Measurements from ENCODE around the gene F12.

F12 gene

DNA sequence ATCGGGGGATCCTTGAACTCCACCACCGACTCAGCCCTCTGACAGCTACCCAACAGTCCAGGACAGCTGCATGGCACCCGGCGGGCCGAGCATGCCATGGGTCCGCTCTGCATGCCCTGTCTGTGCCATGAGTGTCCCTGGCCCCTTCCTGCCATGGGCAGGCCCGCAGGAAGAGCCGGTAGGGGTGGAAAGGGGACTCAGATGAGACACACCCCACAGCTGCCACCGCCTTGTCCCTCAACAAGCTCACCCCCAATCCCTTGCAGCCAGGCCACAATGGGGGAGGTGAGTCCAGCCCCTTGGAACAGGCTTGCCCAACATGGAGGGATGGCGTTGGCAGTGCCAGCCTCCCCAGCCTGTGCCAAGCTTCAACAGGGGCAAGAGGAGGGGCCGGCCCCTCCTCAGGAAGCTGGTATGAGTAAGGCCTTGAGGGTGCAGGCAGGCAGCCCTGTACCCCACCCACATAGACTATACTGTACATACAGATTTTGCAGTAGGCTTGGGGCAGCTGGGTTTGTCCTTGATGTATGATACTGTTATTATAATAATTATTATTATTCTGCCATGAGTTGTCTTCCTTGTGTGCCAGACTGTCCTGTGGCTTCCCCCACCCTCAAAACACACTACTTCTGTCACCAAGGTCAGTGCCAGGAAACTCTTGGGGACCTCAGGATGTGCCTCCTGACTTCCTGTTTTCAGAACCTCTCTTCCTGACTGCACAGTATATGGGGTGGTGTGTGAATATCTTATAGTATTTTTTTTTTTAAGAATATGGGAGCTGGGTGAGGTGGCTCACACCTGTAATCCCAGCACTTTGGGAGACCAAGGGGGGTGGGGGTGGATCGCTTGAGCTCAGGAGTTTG lies 37.1 kb downstream of the F12 start:
- no peak for FAIRE-seq
- no peak for DNase-seq (ENCODE audit: extremely low spot score, insufficient read length, low read depth)

- DNase-seq (ENCODE audit: extremely low spot score, insufficient read length, low read depth) (no peak), FAIRE-seq (no peak)
Observed at GRCh38 chr5:177371120-177372033, 38.0 kb downstream of the F12 start.

DNA sequence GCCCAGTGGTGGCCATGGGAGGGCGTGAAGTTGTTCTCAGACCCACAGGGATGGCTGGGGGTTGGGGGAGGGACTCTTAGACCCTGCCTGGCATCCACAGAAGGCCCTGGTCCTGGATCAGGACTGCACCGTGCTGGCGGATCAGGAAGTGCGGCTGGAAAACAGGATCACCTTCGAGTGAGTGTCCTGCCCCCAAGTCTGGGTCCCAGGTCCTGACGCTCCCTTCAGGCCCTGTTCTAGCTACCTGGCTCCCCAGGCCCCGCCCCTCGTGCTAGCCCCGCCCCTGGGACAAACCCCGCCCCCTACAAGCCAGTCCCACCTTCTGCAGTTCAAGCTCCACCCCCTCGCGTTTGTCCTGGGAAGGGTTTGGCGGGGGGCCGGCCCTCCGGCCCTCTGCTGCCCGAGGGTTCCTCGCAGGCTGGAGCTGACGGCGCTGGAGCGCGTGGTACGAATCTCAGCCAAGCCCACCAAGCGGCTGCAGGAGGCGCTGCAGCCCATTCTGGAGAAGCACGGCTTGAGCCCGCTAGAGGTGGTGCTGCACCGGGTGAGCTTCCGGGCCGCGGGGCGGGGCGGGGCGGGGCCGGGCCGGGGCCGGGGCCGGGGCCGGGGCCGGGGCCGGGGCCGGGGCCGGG lies 38.8 kb downstream of the F12 start:
- DNase-seq (ENCODE audit: extremely low spot score, insufficient read length, low read depth) (no peak), FAIRE-seq (peak; percentile 5)

DNA sequence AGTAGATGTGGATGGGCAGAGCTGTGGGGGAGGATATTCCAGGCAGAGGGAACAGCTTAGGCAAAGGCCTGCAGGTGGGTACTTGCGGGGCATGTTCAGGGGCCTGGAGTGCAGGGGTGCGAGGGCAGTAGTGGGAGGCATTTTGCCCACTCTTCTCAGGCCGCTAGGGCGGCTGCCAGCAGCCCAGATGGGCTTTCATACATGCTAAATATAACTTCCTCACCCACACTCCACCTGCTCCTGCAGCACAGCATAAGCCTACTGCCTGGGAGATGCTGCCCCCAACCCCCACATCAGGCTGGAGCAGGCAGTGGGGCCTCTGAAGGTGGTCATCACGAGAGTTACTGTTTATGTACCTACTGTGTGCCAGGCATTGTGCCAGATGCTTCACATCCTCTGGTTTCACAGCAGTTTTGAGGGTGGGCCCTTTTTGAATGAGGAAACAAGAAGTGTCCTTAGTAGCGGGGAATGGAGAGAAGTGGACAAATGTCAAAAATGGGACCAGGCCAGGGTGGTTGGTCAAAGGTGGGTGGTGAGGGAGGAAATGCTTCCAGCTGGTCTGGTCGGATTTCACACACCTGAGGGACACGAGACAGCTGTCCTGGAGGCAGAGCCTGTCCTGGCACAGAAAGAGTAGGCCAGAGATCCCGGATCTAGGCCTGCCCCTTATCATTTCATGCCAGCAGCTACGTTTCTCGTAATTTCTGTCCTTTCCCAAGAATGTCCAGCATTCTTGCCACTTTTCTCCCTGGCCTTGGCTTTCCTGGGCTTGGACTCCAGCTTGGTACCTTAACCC lies 39.5 kb downstream of the F12 start:
- FAIRE-seq = no peak
- no peak for DNase-seq (ENCODE audit: extremely low spot score, insufficient read length, low read depth)

DNA sequence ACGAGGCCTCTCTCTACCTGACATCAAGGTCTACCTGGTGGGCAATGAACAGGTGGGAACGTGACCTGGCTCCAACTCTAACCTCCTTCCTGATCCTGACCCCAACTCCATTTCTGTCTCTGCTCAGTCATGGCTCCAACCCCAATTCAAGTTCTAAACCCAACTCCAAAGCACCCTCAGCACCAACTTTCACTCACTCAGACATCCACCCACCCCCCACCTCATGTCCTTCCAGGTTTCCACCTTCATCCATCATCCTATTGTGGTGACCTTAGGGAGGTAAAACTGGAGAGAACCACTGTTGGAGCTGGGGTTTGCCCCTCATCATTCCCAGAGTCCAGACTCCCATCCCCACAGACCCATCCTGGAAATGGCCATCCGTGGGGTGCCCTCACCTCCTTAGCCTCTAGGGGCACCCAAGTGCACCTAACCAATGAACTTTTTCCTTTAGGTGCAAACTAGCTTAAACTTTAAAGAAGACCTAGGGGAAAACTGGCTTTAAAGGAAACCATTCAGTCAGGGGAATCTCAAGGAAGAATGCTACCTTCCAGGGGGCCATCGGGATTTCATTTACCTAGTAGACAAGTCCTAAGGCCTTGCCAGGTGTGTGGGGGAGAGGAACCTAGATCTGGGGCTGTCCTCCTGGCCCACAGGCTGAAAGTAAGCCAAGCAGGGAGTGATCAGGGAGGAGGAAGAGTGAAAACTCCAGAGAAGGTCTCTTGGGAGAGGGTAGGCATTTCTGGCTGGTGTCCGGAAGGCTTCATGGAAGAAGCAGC lies 40.3 kb downstream of the F12 start:
- DNase-seq (ENCODE audit: extremely low spot score, insufficient read length, low read depth) = no peak
- FAIRE-seq = peak; percentile 90

DNA sequence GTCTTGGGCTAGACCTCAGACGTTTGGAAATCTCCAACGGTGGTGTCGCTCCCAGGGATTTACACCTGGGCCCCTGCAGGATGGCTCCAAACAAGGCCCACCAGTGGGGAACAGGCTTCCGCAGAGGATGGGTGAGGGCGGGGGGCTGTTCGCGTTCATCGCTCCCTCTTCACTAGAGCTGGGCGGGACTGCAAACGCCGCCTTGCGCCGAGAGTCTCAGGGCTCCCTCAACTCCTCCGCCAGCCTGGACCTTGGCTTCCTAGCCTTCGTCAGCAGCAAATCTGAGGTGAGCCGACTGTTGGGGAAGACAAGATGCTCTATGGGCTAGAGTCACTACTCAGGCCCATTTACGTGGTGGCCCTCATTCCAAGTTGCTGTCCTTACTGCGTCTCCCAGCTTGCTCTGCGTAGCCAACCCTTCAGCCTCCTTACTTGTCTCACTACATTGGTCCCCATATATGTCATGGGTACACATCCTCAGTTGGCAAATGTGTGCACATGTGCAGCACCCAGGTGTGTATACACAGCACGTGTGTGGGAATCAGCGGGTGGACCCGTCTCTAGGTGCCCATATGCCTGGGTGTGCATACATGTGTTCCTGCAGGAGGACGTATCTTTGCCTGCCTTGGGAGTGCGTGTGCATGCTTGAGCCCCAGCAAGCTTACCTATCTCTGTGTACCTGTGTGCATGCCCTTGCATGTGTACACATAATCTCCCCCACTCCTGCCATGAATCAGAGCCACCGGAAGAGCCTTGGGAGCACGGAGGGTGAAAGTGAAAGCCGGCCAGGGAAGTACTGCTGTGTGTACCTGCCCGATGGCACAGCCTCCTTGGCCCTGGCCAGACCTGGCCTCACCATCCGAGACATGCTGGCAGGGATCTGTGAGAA lies 41.1 kb downstream of the F12 start:
- DNase-seq (ENCODE audit: extremely low spot score, insufficient read length, low read depth) = no peak
- no peak for FAIRE-seq

- FAIRE-seq = no peak
- no peak for DNase-seq (ENCODE audit: extremely low spot score, insufficient read length, low read depth)
Observed at GRCh38 chr5:177367323-177367848, 42.0 kb downstream of the F12 start.

DNA sequence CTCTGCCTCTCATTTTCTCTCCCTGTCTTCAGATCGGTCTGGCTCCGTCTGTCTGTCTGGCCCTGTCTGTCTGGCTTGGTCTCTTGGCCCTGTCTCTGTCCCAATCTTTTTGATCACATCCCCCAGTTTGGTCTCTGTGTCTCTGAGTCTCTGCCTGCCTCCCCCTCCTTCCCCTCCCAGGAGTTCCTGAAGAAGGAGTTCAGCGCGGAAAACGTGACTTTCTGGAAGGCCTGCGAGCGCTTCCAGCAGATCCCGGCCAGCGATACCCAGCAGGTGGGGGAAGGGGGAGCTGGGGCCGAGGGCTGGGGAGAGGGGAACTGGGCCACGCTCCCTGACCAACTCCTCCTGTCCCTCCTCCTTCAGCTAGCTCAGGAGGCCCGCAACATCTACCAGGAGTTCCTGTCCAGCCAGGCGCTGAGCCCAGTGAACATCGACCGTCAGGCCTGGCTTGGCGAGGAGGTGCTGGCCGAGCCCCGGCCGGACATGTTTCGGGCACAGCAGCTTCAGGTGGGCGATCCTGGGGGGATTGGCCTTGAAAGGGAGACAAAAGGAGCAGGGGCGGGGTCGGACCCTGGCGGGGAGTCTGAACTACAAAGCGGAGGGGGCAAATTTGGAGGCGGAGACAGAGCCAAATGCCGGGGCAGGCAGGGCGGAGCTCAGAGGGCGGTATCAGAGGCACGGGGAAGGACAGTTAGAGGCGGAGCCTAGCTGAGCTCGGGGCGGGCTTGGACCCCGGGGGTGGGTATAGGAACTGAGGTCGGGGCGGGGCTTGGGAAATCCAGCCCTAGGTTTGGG lies 42.6 kb downstream of the F12 start:
- FAIRE-seq (no peak), DNase-seq (ENCODE audit: extremely low spot score, insufficient read length, low read depth) (no peak)

GRCh38 chr5:177365845-177366527 lies 43.4 kb downstream of the F12 start:
- no peak for DNase-seq (ENCODE audit: extremely low spot score, insufficient read length, low read depth)
- FAIRE-seq = no peak

DNA sequence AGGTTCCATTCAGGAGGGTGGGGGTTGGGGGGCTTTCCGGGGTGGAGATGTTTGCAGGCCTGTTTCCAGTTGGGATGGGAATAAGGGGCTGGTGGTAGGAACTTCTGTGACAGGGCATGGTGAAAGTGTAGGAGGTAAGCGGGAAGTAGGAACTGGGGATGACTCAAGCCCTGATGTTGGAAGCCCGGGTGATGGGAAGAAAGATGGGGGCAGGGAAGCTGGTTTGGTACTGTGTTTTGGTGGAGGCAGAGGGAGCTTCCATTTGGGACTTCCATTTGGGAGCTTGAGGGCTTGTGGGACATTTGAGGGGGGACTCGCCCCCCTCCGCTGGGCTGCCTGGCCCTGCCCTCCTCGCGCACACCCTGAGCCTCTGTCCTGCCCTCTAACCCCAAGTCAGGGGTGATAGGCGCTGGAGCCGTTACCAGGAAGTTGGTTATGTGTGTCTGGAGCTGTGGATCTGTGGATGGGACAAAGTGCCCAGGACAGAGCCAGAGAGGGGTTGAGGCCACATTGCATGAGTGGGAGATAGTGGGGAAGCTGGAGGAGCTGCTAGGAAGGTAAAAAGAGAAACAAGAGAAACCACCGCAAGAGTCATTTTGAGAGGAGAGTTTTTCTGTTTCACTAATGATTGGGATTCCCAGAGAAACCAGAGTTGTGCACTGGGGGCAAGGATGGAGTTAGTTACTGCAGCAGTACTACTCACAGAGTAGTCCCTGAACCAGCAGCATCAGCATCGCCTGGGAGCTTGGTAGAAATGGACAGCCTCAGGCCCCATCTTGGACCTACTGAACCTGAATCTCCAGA lies 45.0 kb downstream of the F12 start:
- DNase-seq (ENCODE audit: extremely low spot score, insufficient read length, low read depth) (no peak), FAIRE-seq (peak; percentile 91)

DNA sequence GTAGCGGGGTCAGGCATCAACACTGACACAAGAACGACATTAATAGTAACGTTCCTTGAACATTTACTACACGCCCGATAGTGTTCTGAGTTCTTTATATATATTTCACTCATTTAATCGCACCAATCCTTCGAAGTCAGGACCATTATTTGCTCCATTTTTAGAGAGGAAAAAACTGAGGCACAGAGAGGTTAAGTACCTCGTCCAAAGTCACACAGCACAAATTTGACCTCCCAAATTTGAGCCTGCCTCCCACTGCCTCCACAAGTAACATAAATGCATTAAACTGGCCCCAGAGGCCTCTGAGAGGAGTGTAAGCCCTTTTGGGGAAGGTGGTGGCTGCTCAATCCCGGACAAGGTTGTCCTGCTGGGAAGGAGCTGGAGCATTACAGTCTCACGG lies 45.8 kb downstream of the F12 start:
- DNase-seq (ENCODE audit: extremely low spot score, insufficient read length, low read depth) (no peak), FAIRE-seq (no peak)

DNA sequence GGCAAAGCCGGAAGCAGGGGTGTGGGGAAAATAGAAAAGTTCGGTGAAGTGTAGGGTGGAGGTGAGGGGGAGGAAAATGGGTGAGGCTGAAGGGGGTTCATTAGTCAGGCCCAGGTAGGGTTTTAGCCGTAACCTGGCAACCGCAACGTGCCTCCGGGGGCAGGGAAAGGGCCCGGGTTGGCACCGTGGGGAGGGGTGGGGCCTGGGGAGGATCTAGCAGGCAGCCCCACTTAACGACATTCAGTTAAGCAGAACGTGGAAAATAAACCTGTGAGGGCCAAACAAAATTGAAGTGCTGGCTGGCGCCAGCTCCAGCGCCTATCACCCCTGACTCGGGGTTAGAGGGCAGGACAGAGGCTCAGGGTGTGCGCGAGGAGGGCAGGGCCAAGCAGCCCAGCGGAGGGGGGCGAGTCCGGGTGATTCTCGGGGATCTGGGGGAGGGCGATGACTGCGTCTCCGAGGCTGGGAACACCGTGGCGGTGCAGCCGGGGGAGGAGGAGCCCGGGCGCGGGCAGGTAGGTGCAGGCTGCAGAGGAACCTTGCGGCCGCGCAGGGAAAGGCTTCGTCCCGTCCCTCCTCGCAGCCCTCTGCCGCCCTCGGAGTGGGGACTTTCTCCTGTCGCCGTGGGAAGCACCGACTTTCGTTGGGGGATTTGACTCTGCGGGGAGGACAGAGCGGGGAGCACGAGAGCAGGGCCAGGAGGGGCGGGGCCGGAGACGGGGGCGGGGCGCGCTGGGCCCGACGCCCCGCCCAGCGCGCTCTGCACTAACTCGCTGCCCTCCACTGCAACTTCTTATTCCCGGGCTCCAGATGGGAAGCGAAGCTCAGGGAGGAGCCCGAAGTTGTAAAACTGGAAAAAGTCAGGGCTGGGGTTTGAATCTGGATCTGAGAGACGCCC lies 46.5 kb downstream of the F12 start:
- peak; percentile 86 for FAIRE-seq
- peak; percentile 57 for DNase-seq (ENCODE audit: extremely low spot score, insufficient read length, low read depth)

DNA sequence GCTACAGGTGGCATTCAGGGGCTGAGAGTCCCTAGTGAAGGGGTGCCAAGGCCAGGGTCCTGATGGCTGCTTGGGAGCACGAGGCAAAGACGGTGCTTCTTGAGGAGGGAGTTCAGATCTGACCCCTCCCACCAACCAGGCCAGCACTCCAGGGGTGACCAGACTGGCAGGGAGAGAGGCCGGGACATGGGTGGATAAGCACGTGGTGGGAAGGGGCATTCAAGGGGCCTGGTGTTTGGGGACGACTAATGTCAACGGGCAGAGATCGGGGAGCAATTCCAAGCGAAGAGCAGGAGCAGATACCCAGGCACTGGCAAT lies 47.1 kb downstream of the F12 start:
- DNase-seq (ENCODE audit: extremely low spot score, insufficient read length, low read depth) = no peak
- peak; percentile 35 for FAIRE-seq

DNA sequence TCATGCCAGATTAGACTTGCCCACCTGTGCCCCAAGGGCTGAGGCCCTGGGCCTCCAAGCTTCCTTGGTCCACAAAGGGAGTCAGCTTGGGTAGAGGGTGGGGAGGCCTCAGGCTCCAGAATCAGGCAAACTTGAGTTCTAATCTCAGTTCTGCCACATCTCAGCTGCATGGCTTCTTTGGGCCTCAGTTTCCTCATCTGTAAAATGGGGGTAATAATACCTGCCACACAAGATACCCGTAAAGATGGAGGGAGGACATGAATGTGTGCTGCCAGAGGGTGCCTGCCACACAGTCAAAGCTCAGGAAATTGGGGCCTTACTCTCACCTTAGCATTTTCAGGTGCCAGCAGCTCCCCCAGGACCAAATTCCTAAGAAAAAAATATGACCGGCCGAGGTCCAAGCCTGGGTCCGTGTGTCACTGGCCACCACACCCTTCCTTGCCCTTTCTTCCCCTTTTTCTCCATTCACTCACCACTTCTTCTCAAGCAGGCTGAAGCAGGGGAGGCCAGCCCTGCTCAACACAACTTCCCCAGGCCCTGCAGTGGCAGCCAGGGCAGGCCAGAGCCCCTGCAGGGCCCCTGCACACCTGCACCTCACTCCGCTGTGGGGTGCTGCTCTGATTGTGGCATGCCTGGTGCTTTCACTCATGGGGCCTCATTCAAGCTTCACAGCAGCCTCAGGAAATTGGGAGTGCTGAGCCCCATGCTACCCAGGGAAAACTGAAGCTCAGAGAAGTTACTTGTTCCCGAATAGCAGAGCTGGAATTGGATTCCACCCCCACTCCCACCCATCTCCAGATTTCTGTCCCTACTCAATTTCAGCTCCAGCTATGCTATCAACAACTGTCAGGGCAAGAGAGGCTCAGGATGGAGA lies 47.7 kb downstream of the F12 start:
- FAIRE-seq = peak; percentile 76

More for the DNA sequence above, 47.7 kb downstream of the F12 start:
- DNase-seq (ENCODE audit: extremely low spot score, insufficient read length, low read depth) = no peak
